ENCODE results near the gene SPATA46. TPM values are rescaled to one million over a fixed set of nuclear protein-coding genes. Genes with fewer than 3 reads are reported as not detected.

Gene SPATA46
- total and polyA plus RNA-seq, 2 experiments from 2014 or later: not detected

DNA sequence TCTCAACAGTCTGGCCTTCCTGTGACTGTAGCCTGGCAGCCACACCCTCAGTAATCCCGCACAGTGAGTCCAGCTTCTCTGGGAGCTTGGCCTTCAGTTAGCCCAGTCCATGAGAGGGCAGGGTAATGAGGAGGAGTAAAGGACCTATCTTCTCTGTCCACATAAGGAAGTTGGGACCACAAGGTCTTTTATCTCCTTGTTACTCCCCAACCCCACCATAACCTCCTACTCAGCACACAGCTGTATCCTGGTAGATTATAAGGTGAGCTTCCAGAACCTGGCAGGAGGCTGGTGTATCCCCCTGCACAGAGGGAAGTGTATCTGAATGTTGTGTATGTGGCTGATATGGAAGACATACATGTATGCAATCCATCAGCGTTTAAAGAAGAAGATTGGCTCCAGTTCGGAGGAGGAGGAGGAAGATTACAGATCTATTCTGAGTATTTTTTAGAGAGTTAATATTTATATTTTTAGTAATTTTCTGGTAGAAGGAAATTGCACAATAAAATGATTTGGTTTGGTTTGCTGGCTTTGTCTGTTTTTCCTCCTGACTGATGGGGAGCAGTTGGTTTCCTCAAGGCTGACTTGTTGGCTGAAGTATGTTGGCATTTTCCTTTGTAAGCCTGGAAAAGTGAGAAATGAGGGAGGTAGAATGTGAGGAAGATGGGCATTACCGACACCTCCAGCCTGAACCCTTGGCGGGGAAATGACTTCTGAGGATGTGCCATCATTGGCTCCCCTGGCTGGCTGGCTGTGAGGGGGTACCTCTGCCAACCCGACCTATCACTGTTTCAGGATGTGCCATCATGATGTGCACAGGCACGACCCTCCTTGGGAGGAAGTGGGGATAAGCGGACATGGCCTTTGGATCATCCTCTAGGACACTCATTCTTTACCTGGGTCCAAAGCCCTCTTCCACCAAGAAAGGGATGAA, 9.9 kb upstream of the SPATA46 start:
- H3K4me3 ChIP-seq: no peak overlapping the region
- no peaks in the 10 kb centered on the region for H3K36me3 ChIP-seq (replicated peaks; ENCODE audit: insufficient read depth, low read depth)
- no peak overlapping the region for H2AFZ ChIP-seq
- no peak overlapping the region for H3K4me2 ChIP-seq
- peaks cover 29% of the 10 kb centered on the region for H3K4me1 ChIP-seq (ENCODE audit: insufficient read depth)
- DNase-seq (ENCODE audit: low spot score): no peak
- WGBS (ENCODE audit: low lambda C conversion rate, missing lambda C conversion rate): 88% methylated on average over 8 of the region's 8 CpGs
- TF ChIP-seq EZH2 (IDR thresholded peaks at IDR 0.05; ENCODE audit: borderline replicate concordance) (no peak), EZH2phosphoT487 (IDR thresholded peaks at IDR 0.05; ENCODE audit: low read depth, severe bottlenecking, unreplicated experiment) (no peak)
- TF ChIP-seq, protein P1, sequence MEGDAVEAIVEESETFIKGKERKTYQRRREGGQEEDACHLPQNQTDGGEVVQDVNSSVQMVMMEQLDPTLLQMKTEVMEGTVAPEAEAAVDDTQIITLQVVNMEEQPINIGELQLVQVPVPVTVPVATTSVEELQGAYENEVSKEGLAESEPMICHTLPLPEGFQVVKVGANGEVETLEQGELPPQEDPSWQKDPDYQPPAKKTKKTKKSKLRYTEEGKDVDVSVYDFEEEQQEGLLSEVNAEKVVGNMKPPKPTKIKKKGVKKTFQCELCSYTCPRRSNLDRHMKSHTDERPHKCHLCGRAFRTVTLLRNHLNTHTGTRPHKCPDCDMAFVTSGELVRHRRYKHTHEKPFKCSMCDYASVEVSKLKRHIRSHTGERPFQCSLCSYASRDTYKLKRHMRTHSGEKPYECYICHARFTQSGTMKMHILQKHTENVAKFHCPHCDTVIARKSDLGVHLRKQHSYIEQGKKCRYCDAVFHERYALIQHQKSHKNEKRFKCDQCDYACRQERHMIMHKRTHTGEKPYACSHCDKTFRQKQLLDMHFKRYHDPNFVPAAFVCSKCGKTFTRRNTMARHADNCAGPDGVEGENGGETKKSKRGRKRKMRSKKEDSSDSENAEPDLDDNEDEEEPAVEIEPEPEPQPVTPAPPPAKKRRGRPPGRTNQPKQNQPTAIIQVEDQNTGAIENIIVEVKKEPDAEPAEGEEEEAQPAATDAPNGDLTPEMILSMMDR (IDR thresholded peaks at IDR 0.05; ENCODE audit: poor library complexity): no peak
- no peaks in the 10 kb centered on the region for H4K20me1 ChIP-seq (ENCODE audit: insufficient read depth, poor library complexity, severe bottlenecking)
- H3K27ac ChIP-seq: no peak overlapping the region
- no peaks in the 10 kb centered on the region for H3K9me2 ChIP-seq (replicated peaks; ENCODE audit: insufficient read depth)
- no peaks in the 10 kb centered on the region for H3K9me3 ChIP-seq (ENCODE audit: low read depth)
- H3K79me2 ChIP-seq: no peaks in the 10 kb centered on the region
- no peaks in the 10 kb centered on the region for H3K27me3 ChIP-seq

DNA sequence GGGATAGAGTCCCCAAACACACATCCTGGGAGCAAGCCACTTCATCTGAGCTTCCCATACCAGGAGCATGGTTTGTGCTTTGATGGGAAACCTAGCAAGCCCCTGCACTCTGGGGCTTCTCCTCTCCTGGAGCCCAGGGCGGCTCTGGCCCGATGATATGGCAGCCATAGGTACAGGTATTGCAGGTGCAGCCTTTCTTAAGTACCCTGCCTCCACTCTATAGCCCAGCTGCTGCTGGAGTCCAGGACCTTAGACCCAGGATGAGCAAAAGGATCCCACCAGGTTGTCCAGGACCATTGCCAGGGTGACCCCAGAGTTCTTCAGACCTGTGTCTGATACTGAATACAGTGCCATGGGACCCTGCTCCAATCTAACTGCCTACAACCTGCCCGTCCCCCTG, 9.0 kb upstream of the SPATA46 start:
- DNase-seq (ENCODE audit: low spot score): no peak
- 100% methylated on average over 3 of the region's 3 CpGs for WGBS (ENCODE audit: low lambda C conversion rate, missing lambda C conversion rate)
- no peaks in the 10 kb centered on the region for H3K36me3 ChIP-seq (replicated peaks; ENCODE audit: insufficient read depth, low read depth)

GRCh38 chr1:162385280-162385623, 8.6 kb upstream of the SPATA46 start:
- no peak overlapping the region for H2AFZ ChIP-seq
- no peak overlapping the region for H3K27ac ChIP-seq
- no peak overlapping the region for H3K4me3 ChIP-seq
- 82% methylated on average over 3 of the region's 3 CpGs for WGBS (ENCODE audit: low lambda C conversion rate, missing lambda C conversion rate)
- no peaks in the 10 kb centered on the region for H3K27me3 ChIP-seq
- H3K79me2 ChIP-seq: no peaks in the 10 kb centered on the region
- no peaks in the 10 kb centered on the region for H4K20me1 ChIP-seq (ENCODE audit: insufficient read depth, poor library complexity, severe bottlenecking)
- H3K36me3 ChIP-seq (replicated peaks; ENCODE audit: insufficient read depth, low read depth): no peaks in the 10 kb centered on the region
- H3K4me1 ChIP-seq (ENCODE audit: insufficient read depth): peaks cover 29% of the 10 kb centered on the region
- DNase-seq (ENCODE audit: low spot score): no peak
- no peak overlapping the region for H3K4me2 ChIP-seq
- H3K9me3 ChIP-seq (ENCODE audit: low read depth): no peaks in the 10 kb centered on the region
- no peaks in the 10 kb centered on the region for H3K9me2 ChIP-seq (replicated peaks; ENCODE audit: insufficient read depth)
- no peak for TF ChIP-seq EZH2phosphoT487 (IDR thresholded peaks at IDR 0.05; ENCODE audit: low read depth, severe bottlenecking, unreplicated experiment)
- TF ChIP-seq, protein P1 (IDR thresholded peaks at IDR 0.05; ENCODE audit: poor library complexity): no peak
- TF ChIP-seq EZH2 (IDR thresholded peaks at IDR 0.05; ENCODE audit: borderline replicate concordance): no peak

More for the DNA sequence above, 9.0 kb upstream of the SPATA46 start:
- Histone ChIP-seq H3K4me2 (no peak overlapping the region), H3K27ac (no peak overlapping the region), H2AFZ (no peak overlapping the region), H3K9me3 (ENCODE audit: low read depth) (no peaks in the 10 kb centered on the region), H3K79me2 (no peaks in the 10 kb centered on the region), H3K4me3 (no peak overlapping the region), H3K27me3 (no peaks in the 10 kb centered on the region), H3K9me2 (replicated peaks; ENCODE audit: insufficient read depth) (no peaks in the 10 kb centered on the region), H3K4me1 (ENCODE audit: insufficient read depth) (peaks cover 29% of the 10 kb centered on the region), H4K20me1 (ENCODE audit: insufficient read depth, poor library complexity, severe bottlenecking) (no peaks in the 10 kb centered on the region)
- TF ChIP-seq EZH2 (IDR thresholded peaks at IDR 0.05; ENCODE audit: borderline replicate concordance) (no peak), EZH2phosphoT487 (IDR thresholded peaks at IDR 0.05; ENCODE audit: low read depth, severe bottlenecking, unreplicated experiment) (no peak)
- TF ChIP-seq, protein P1 (IDR thresholded peaks at IDR 0.05; ENCODE audit: poor library complexity): no peak

All from hepatocyte (in vitro differentiated cells).